Neuronal stem cell (in vitro differentiated cells): ENCODE data around the gene ZNF438.

Source experiments
- DNase-seq: peaks from one replicate; pipeline ENCODE4 v3.0.0-alpha.2; 2013; ENCODE audit warnings: low spot score
- H2AFZ ChIP-seq: one replicate; pipeline ENCODE4 v1.6.1; 2013; ENCODE audit warnings: mild to moderate bottlenecking, low read length, inconsistent platforms
- H2AK5ac ChIP-seq: 2 replicates; pipeline ENCODE4 v1.6.1; 2013; ENCODE audit warnings: low read depth, mild to moderate bottlenecking, inconsistent platforms, low read length, moderate library complexity, mixed read lengths
- H2BK120ac ChIP-seq: 2 replicates; pipeline ENCODE4 v1.6.1; 2013; ENCODE audit warnings: low read depth, mild to moderate bottlenecking, inconsistent platforms, low read length, moderate library complexity, mixed read lengths
- H2BK12ac ChIP-seq: one replicate; pipeline ENCODE4 v1.6.1; 2013; ENCODE audit warnings: low read length, inconsistent platforms
- H2BK15ac ChIP-seq: 2 replicates; pipeline ENCODE4 v1.6.1; 2013; ENCODE audit warnings: mild to moderate bottlenecking, low read length, inconsistent platforms, mixed read lengths
- H2BK5ac ChIP-seq: one replicate; pipeline ENCODE4 v1.6.1; 2013; ENCODE audit warnings: inconsistent platforms, mild to moderate bottlenecking, low read length, moderate library complexity
- H3K14ac ChIP-seq: one replicate; pipeline ENCODE4 v1.6.1; 2013; ENCODE audit warnings: low read length, inconsistent platforms
- H3K18ac ChIP-seq: 2 replicates; pipeline ENCODE4 v1.6.1; 2013; ENCODE audit warnings: low read length, inconsistent platforms
- H3K23ac ChIP-seq: 2 replicates; pipeline ENCODE4 v1.6.1; 2013; ENCODE audit warnings: low read depth, mild to moderate bottlenecking, mixed read lengths, low read length, inconsistent platforms; ENCODE audit not compliant: poor library complexity
- H3K27ac ChIP-seq: replicated peaks from 3 replicates; pipeline ENCODE4 v1.5.1; 2013; ENCODE audit warnings: low read length, inconsistent platforms
- H3K27me3 ChIP-seq, 3 experiments: 2 replicates each; pipeline ENCODE4 v1.6.1; 2013; ENCODE audit warnings: low read length in 3 of 3, mild to moderate bottlenecking in 2 of 3, inconsistent platforms in 1 of 3, low read depth in 1 of 3, mixed read lengths in 1 of 3, moderate library complexity in 1 of 3; ENCODE audit not compliant: control insufficient read depth in 3 of 3, insufficient read depth in 3 of 3
- H3K36me3 ChIP-seq, 2 donors: replicated peaks in 1 of 2; 2 replicates each; pipeline ENCODE4 v1.6.1; 2013; ENCODE audit warnings: low read length in 2 of 2; ENCODE audit not compliant: control insufficient read depth in 2 of 2, insufficient read depth in 2 of 2
- H3K4ac ChIP-seq: 2 replicates; pipeline ENCODE4 v1.6.1; 2013; ENCODE audit warnings: inconsistent platforms, mild to moderate bottlenecking, low read length, moderate library complexity
- H3K4me1 ChIP-seq, 2 donors: 1 replicate in 1 of 2; 2 replicates in 1 of 2; pipeline ENCODE4 v1.6.1; 2013; ENCODE audit warnings: low read length in 2 of 2, low read depth in 1 of 2; ENCODE audit not compliant: control insufficient read depth in 2 of 2, insufficient read depth in 1 of 2
- H3K4me2 ChIP-seq: one replicate; pipeline ENCODE4 v1.6.1; 2013; ENCODE audit warnings: mild to moderate bottlenecking, low read length, inconsistent platforms; ENCODE audit not compliant: insufficient read depth, poor library complexity, severe bottlenecking
- H3K4me3 ChIP-seq, 2 donors: 2 replicates each; pipeline ENCODE4 v1.5.1; 2013; ENCODE audit warnings: low read length in 2 of 2, mild to moderate bottlenecking in 2 of 2, inconsistent platforms in 1 of 2, moderate library complexity in 1 of 2
- H3K79me1 ChIP-seq: one replicate; pipeline ENCODE4 v1.6.1; 2013; ENCODE audit warnings: low read depth, mild to moderate bottlenecking, inconsistent platforms, low read length, moderate library complexity
- H3K9ac ChIP-seq: one replicate; pipeline ENCODE4 v1.6.1; 2013; ENCODE audit warnings: mild to moderate bottlenecking, low read depth, low read length, inconsistent platforms; ENCODE audit not compliant: poor library complexity
- H3K9me3 ChIP-seq, 2 donors: replicated peaks in 1 of 2; 2 replicates each; pipeline versions ENCODE3 to v1.6.1; 2013; ENCODE audit warnings: low read length in 2 of 2, mild to moderate bottlenecking in 2 of 2, inconsistent platforms in 1 of 2, low read depth in 1 of 2, mixed read lengths in 1 of 2, moderate library complexity in 1 of 2; ENCODE audit not compliant: control insufficient read depth in 2 of 2, insufficient read depth in 1 of 2
- H4K8ac ChIP-seq: one replicate; pipeline ENCODE4 v1.6.1; 2013; ENCODE audit warnings: low read depth, mild to moderate bottlenecking, inconsistent platforms, low read length, moderate library complexity
- H4K91ac ChIP-seq: one replicate; pipeline ENCODE4 v1.6.1; 2013; ENCODE audit warnings: low read length, low read depth, mild to moderate bottlenecking, inconsistent platforms; ENCODE audit not compliant: poor library complexity
- WGBS, 2 donors: extraction: QIAGEN DNeasy Blood & Tissue Kit; methylation state at CpG; one replicate each; pipeline ENCODE4 v1.1.7; 2013; ENCODE audit warnings: missing lambda C conversion rate in 2 of 2, mixed read lengths in 1 of 2; ENCODE audit not compliant: insufficient read length in 2 of 2, insufficient replicate concordance in 1 of 2; ENCODE audit errors: extremely low coverage in 2 of 2; 5-methylcytosine and 5-hydroxymethylcytosine counted together

Gene ZNF438

GRCh38 chr10:30857803-30858202 lies 173.9 kb downstream of the ZNF438 start:
- Histone ChIP-seq H3K27me3 (no peaks in the 10 kb centered on the region), H3K9me3 (no peaks in the 10 kb centered on the region), H3K4ac (no peak overlapping the region), H2BK5ac (no peak overlapping the region), H3K4me1 (peaks cover 0 to 3% of the 10 kb centered on the region in 2 donors), H3K36me3 (no peaks in the 10 kb centered on the region), H2BK12ac (no peak overlapping the region), H2BK15ac (no peak overlapping the region), H2BK120ac (no peak overlapping the region), H3K14ac (no peak overlapping the region), H3K18ac (no peak overlapping the region), H3K79me1 (no peaks in the 10 kb centered on the region), H2AK5ac (no peak overlapping the region), H4K8ac (no peak overlapping the region), H2AFZ (no peak overlapping the region), H3K23ac (no peak overlapping the region), H3K4me2 (no peak overlapping the region), H3K9ac (no peak overlapping the region), H3K4me3 (no peak overlapping the region), H4K91ac (no peak overlapping the region), H3K27ac (no peak overlapping the region)
- WGBS, 2 donors = no CpG with 5 or more reads among the region's 3 CpGs
- no peak for DNase-seq

- H3K4me3 ChIP-seq = no peak overlapping the region
- no peak overlapping the region for H3K4ac ChIP-seq
- H2AK5ac ChIP-seq = no peak overlapping the region
- H4K8ac ChIP-seq = no peak overlapping the region
- no peaks in the 10 kb centered on the region for H3K9me3 ChIP-seq
- H3K79me1 ChIP-seq = no peaks in the 10 kb centered on the region
- no peak overlapping the region for H3K18ac ChIP-seq
- H3K4me1 ChIP-seq = peaks cover 0 to 3% of the 10 kb centered on the region in 2 donors
- no peak overlapping the region for H2BK12ac ChIP-seq
- DNase-seq = no peak
- H2BK120ac ChIP-seq = no peak overlapping the region
- H3K27me3 ChIP-seq = no peaks in the 10 kb centered on the region
- no peak overlapping the region for H4K91ac ChIP-seq
- no peak overlapping the region for H3K9ac ChIP-seq
- no peak overlapping the region for H3K4me2 ChIP-seq
- H2AFZ ChIP-seq = no peak overlapping the region
- H3K14ac ChIP-seq = no peak overlapping the region
- no CpG with 5 or more reads among the region's 5 CpGs for WGBS, 2 donors
- no peak overlapping the region for H2BK5ac ChIP-seq
- H2BK15ac ChIP-seq = no peak overlapping the region
- no peak overlapping the region for H3K23ac ChIP-seq
- H3K27ac ChIP-seq = no peak overlapping the region
- H3K36me3 ChIP-seq = no peaks in the 10 kb centered on the region
Observed at GRCh38 chr10:30855131-30855530, 176.5 kb downstream of the ZNF438 start.

GRCh38 chr10:30854656-30855055 lies 177.0 kb downstream of the ZNF438 start:
- H3K18ac ChIP-seq = no peak overlapping the region
- no peaks in the 10 kb centered on the region for H3K27me3 ChIP-seq
- H3K36me3 ChIP-seq = no peaks in the 10 kb centered on the region
- H2BK120ac ChIP-seq = no peak overlapping the region
- WGBS, 2 donors = no CpG with 5 or more reads among the region's 4 CpGs
- no peak overlapping the region for H3K4ac ChIP-seq
- no peak overlapping the region for H2BK15ac ChIP-seq
- no peak overlapping the region for H3K27ac ChIP-seq
- DNase-seq = no peak
- H2AFZ ChIP-seq = no peak overlapping the region
- H3K14ac ChIP-seq = no peak overlapping the region
- no peak overlapping the region for H2BK5ac ChIP-seq
- peaks cover 0 to 3% of the 10 kb centered on the region in 2 donors for H3K4me1 ChIP-seq
- H3K4me3 ChIP-seq = no peak overlapping the region
- H3K9ac ChIP-seq = no peak overlapping the region
- H3K23ac ChIP-seq = no peak overlapping the region
- H3K79me1 ChIP-seq = no peaks in the 10 kb centered on the region
- no peak overlapping the region for H4K91ac ChIP-seq
- no peaks in the 10 kb centered on the region for H3K9me3 ChIP-seq
- no peak overlapping the region for H4K8ac ChIP-seq
- H3K4me2 ChIP-seq = no peak overlapping the region
- H2AK5ac ChIP-seq = no peak overlapping the region
- H2BK12ac ChIP-seq = no peak overlapping the region

GRCh38 chr10:30853066-30853465 lies 178.6 kb downstream of the ZNF438 start:
- Histone ChIP-seq H2BK12ac (no peak overlapping the region), H2AFZ (no peak overlapping the region), H4K91ac (no peak overlapping the region), H3K23ac (no peak overlapping the region), H3K27ac (no peak overlapping the region), H3K4ac (no peak overlapping the region), H3K4me3 (no peak overlapping the region), H3K36me3 (no peaks in the 10 kb centered on the region), H2BK5ac (no peak overlapping the region), H4K8ac (no peak overlapping the region), H3K27me3 (no peaks in the 10 kb centered on the region), H2AK5ac (no peak overlapping the region), H3K4me1 (peaks cover 0 to 2% of the 10 kb centered on the region in 2 donors), H3K14ac (no peak overlapping the region), H2BK15ac (no peak overlapping the region), H3K79me1 (no peaks in the 10 kb centered on the region), H2BK120ac (no peak overlapping the region), H3K4me2 (no peak overlapping the region), H3K9me3 (no peaks in the 10 kb centered on the region), H3K9ac (no peak overlapping the region), H3K18ac (no peak overlapping the region)
- WGBS, 2 donors = no CpG with 5 or more reads among the region's 1 CpG
- no peak for DNase-seq
